A549 (cell line): Measurements from ENCODE around the gene R3HDM2. TPM values are rescaled to one million over a fixed set of nuclear protein-coding genes. Genes with fewer than 3 reads are reported as not detected.

ENCODE experiments used
- ATAC-seq, 2 experiments: fragments of 200-7000 bp in 1 of 2; fragments of >200 bp in 1 of 2; cut with Nextera tagmentation in 1 of 2; cut with Tn5 transposase in 1 of 2; 3 replicates each; pipeline versions ENCODE4 v1.8.0 to v1.9.1; 2018 to 2020; ENCODE audit warnings: mild to moderate bottlenecking in 1 of 2, moderate library complexity in 1 of 2
- CTCF ChIA-PET: fragments of 300-600 bp; sonication (Branson Sonifier 250); formaldehyde crosslinking; extraction: SDS; loops from one replicate; lab custom pipeline; 2021; ENCODE audit warnings: antibody characterized with exemption, inconsistent platforms; lab: Yijun Ruan, JAX
- POLR2A ChIA-PET: fragments of 350-600 bp; formaldehyde crosslinking; extraction: SDS; loops from one replicate; lab custom pipeline; 2021; ENCODE audit warnings: antibody characterized with exemption, inconsistent platforms; lab: Yijun Ruan, JAX
- DNase-seq, 2 experiments: peaks; one replicate each; pipeline versions ENCODE4 v3.0.0 to v3.0.0-alpha.2; 2011 to 2016; ENCODE audit warnings: low read depth in 1 of 2, low spot score in 1 of 2
- FAIRE-seq: peaks from 2 replicates; lab custom pipeline; 2011; peaks lifted over from hg19 to GRCh38; lab: Jason Lieb, UNC
- H3K27ac ChIP-seq, 2 experiments: fragments of >200 bp; sonication (Bioruptor Twin); formaldehyde crosslinking; 3 replicates each; pipeline ENCODE4 v1.5.1; 2016 to 2017
- H3K4me1 ChIP-seq: fragments of >200 bp; sonication (Bioruptor Twin); formaldehyde crosslinking; 3 replicates; pipeline ENCODE4 v1.6.1; 2016
- H3K4me2 ChIP-seq: fragments of >200 bp; sonication (Bioruptor Twin); formaldehyde crosslinking; 3 replicates; pipeline ENCODE4 v1.6.1; 2016
- H3K4me3 ChIP-seq: fragments of >200 bp; sonication (Bioruptor Twin); formaldehyde crosslinking; 3 replicates; pipeline ENCODE4 v1.5.1; 2016
- H3K9me3 ChIP-seq: fragments of >200 bp; sonication (Bioruptor Twin); formaldehyde crosslinking; 3 replicates; pipeline ENCODE4 v1.6.1; 2016
- CEBPB ChIP-seq, 2 experiments: fragments of >200 bp in 1 of 2; sonication (Bioruptor Twin) in 1 of 2; formaldehyde crosslinking in 1 of 2; IDR thresholded peaks; 2 replicates each; pipeline ENCODE4 v1.6.1; 2012 to 2016
- CHD2 ChIP-seq: fragments of 150-350 bp; IDR thresholded peaks from 2 replicates; pipeline ENCODE4 v1.6.1; 2014; ENCODE audit warnings: low read length; ENCODE audit not compliant: partially characterized antibody
- CHD4 ChIP-seq: fragments of 200-600 bp; sonication (generic); IDR thresholded peaks from 2 replicates; pipeline ENCODE4 v1.6.1; 2016; ENCODE audit warnings: antibody characterized with exemption, mild to moderate bottlenecking, borderline replicate concordance
- EHF ChIP-seq: fragments of 250-450 bp; sonication (Bioruptor Pico); IDR thresholded peaks from 2 replicates; pipeline ENCODE4 v1.5.0; 2020; ENCODE audit warnings: mild to moderate bottlenecking
- FOSB ChIP-seq: fragments of 250-450 bp; sonication (Bioruptor Pico); IDR thresholded peaks from 2 replicates; pipeline ENCODE4 v1.5.0; 2020; ENCODE audit warnings: mild to moderate bottlenecking, moderate library complexity
- FOSL2 ChIP-seq, 2 experiments: fragments of 450-650 bp in 1 of 2; fragments of >200 bp in 1 of 2; sonication (Bioruptor Twin) in 1 of 2; formaldehyde crosslinking; IDR thresholded peaks; 2 replicates each; pipeline versions ENCODE4 v1.5.0 to v1.6.1; 2016 to 2020; ENCODE audit warnings: mild to moderate bottlenecking in 1 of 2, moderate library complexity in 1 of 2
- HEYL ChIP-seq: fragments of 250-450 bp; sonication (Bioruptor Pico); IDR thresholded peaks from 2 replicates; pipeline ENCODE4 v1.8.0; 2021; ENCODE audit warnings: mild to moderate bottlenecking, moderate library complexity
- JUNB ChIP-seq: fragments of >200 bp; sonication (Bioruptor Twin); formaldehyde crosslinking; IDR thresholded peaks from 2 replicates; pipeline ENCODE4 v1.6.1; 2016
- MYC ChIP-seq: IDR thresholded peaks from 2 replicates; pipeline ENCODE4 v1.6.1; 2012; ENCODE audit warnings: mild to moderate bottlenecking, inconsistent platforms, low read length, improper control_type of control experiment, borderline replicate concordance
- NPAS2 ChIP-seq: fragments of 250-450 bp; sonication (Bioruptor Pico); IDR thresholded peaks from 2 replicates; pipeline ENCODE4 v1.8.0; 2022; ENCODE audit warnings: mild to moderate bottlenecking, moderate library complexity, borderline replicate concordance
- POLR2A ChIP-seq: IDR thresholded peaks from 2 replicates; pipeline ENCODE4 v1.6.1; 2012; ENCODE audit warnings: mild to moderate bottlenecking, low read length
- POLR2AphosphoS2 ChIP-seq: conservative IDR thresholded peaks from 2 replicates; pipeline ENCODE4 v1.6.1; 2012; ENCODE audit warnings: low read length, improper control_type of control experiment, inconsistent platforms
- RAD21 ChIP-seq, 2 experiments: fragments of >200 bp in 1 of 2; sonication (Bioruptor Twin) in 1 of 2; formaldehyde crosslinking in 1 of 2; IDR thresholded peaks in 1 of 2; conservative IDR thresholded peaks in 1 of 2; 2 replicates in 1 of 2; 3 replicates in 1 of 2; pipeline ENCODE4 v1.6.1; 2012 to 2018; ENCODE audit warnings: inconsistent platforms in 1 of 2
- RARB ChIP-seq: fragments of 250-450 bp; sonication (Bioruptor Pico); IDR thresholded peaks from 2 replicates; pipeline ENCODE4 v1.8.0; 2021; ENCODE audit warnings: mild to moderate bottlenecking, moderate library complexity
- RCOR1 ChIP-seq: fragments of 150-350 bp; IDR thresholded peaks from 2 replicates; pipeline ENCODE4 v1.6.1; 2014; ENCODE audit warnings: antibody characterized with exemption, low read length, low read depth
- RFX5 ChIP-seq: fragments of 450-650 bp; IDR thresholded peaks from 2 replicates; pipeline ENCODE4 v1.7.1; 2014; ENCODE audit warnings: antibody characterized with exemption, mild to moderate bottlenecking, moderate library complexity
- SREBF2 ChIP-seq: fragments of 450-650 bp; IDR thresholded peaks from 2 replicates; pipeline ENCODE4 v1.6.1; 2014; ENCODE audit warnings: mild to moderate bottlenecking, moderate library complexity
- TFCP2L1 ChIP-seq: fragments of 250-450 bp; sonication (Bioruptor Pico); IDR thresholded peaks from 2 replicates; pipeline ENCODE4 v1.5.0; 2021; ENCODE audit warnings: mild to moderate bottlenecking
- ZNF302 ChIP-seq: fragments of 250-450 bp; sonication (Bioruptor Pico); IDR thresholded peaks from 2 replicates; pipeline ENCODE4 v1.9.0; 2021; ENCODE audit warnings: inconsistent platforms, mild to moderate bottlenecking, moderate library complexity
- WGBS: methylation state at CpG from one replicate; pipeline ENCODE4 v1.1.6; 2017; ENCODE audit errors: missing lambda C conversion rate; 5-methylcytosine and 5-hydroxymethylcytosine counted together
- polyA plus RNA-seq, 4 experiments: library from polyadenylated mRNA; depleted of rRNA in 3 of 4; stranded (reverse); fragments of >200 nt; fragmentation: RNase III in 1 of 4; extraction: RNeasy Plus Mini Kit Qiagen cat#74134 plus additional on column Dnase treatment in 1 of 4; gene quantifications; 2 replicates in 3 of 4; 3 replicates in 1 of 4; pipeline ENCODE4 v1.2.3, GENCODE V29; 2011 to 2017
- TF ChIP-seq, protein P1 (sequence below): IDR thresholded peaks from 2 replicates; pipeline ENCODE4 v1.6.1; 2012; ENCODE audit warnings: low read depth, borderline replicate concordance
- TF ChIP-seq, protein P2 (sequence below): fragments of 250-450 bp; sonication (Bioruptor Pico); IDR thresholded peaks from 2 replicates; pipeline ENCODE4 v1.5.0; 2020; ENCODE audit warnings: low read depth, mild to moderate bottlenecking, moderate library complexity
- TF ChIP-seq, protein P3 (sequence below): IDR thresholded peaks from 2 replicates; pipeline ENCODE4 v1.6.1; 2012
- TF ChIP-seq, protein P4 (sequence below): IDR thresholded peaks from 2 replicates; pipeline ENCODE4 v1.6.1; 2012
- TF ChIP-seq, protein P5 (sequence below): fragments of 250-450 bp; sonication (Bioruptor Pico); IDR thresholded peaks from 2 replicates; pipeline ENCODE4 v1.5.0; 2021; ENCODE audit warnings: mild to moderate bottlenecking, moderate library complexity, borderline replicate concordance

The R3HDM2 gene
- polyA plus RNA-seq, 2 of the 4 experiments (the other 2 are of a cell fraction): 14.0 to 30.6 TPM

DNA sequence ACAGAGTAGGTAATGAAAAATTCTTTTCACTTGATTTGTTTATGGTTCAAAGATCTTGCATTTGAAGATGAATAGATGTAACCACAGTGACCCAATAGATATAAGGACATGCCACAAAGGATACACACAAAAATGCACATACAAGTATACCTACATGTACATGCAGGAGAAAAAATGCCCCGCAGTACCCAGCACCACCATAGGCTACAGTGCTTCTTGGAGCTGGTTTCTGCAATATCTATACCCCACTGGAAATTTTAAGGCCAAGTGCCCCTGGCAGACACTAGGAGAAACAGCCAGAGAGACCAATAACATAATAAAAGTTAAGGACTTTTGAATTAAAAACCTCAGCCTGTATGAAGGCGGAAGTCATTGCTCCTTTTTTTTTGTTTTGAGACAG lies 167.7 kb downstream of the R3HDM2 start (continued):
- TF ChIP-seq RAD21 (conservative IDR thresholded peaks at IDR 0.05 in 1 of 2, IDR thresholded peaks at IDR 0.05 in 1 of 2): no peak
- no peak for TF ChIP-seq MYC
- no peak for TF ChIP-seq TFCP2L1 (CRISPR knock-in tag)
- no peak for TF ChIP-seq CHD4
- TF ChIP-seq, protein P1, sequence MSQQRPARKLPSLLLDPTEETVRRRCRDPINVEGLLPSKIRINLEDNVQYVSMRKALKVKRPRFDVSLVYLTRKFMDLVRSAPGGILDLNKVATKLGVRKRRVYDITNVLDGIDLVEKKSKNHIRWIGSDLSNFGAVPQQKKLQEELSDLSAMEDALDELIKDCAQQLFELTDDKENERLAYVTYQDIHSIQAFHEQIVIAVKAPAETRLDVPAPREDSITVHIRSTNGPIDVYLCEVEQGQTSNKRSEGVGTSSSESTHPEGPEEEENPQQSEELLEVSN: no peak
- TF ChIP-seq, protein P2, sequence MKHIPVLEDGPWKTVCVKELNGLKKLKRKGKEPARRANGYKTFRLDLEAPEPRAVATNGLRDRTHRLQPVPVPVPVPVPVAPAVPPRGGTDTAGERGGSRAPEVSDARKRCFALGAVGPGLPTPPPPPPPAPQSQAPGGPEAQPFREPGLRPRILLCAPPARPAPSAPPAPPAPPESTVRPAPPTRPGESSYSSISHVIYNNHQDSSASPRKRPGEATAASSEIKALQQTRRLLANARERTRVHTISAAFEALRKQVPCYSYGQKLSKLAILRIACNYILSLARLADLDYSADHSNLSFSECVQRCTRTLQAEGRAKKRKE (CRISPR knock-in tag): no peak
- TF ChIP-seq POLR2AphosphoS2: no peak
- no peak for TF ChIP-seq HEYL
- TF ChIP-seq FOSB: no peak
- TF ChIP-seq, protein P3, sequence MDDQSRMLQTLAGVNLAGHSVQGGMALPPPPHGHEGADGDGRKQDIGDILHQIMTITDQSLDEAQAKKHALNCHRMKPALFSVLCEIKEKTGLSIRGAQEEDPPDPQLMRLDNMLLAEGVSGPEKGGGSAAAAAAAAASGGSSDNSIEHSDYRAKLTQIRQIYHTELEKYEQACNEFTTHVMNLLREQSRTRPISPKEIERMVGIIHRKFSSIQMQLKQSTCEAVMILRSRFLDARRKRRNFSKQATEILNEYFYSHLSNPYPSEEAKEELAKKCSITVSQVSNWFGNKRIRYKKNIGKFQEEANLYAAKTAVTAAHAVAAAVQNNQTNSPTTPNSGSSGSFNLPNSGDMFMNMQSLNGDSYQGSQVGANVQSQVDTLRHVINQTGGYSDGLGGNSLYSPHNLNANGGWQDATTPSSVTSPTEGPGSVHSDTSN: no peak
- TF ChIP-seq CEBPB (IDR thresholded peaks at IDR 0.05): no peak
- TF ChIP-seq JUNB: no peak
- TF ChIP-seq NPAS2 (CRISPR knock-in tag): no peak
- no peak for TF ChIP-seq SREBF2

DNA sequence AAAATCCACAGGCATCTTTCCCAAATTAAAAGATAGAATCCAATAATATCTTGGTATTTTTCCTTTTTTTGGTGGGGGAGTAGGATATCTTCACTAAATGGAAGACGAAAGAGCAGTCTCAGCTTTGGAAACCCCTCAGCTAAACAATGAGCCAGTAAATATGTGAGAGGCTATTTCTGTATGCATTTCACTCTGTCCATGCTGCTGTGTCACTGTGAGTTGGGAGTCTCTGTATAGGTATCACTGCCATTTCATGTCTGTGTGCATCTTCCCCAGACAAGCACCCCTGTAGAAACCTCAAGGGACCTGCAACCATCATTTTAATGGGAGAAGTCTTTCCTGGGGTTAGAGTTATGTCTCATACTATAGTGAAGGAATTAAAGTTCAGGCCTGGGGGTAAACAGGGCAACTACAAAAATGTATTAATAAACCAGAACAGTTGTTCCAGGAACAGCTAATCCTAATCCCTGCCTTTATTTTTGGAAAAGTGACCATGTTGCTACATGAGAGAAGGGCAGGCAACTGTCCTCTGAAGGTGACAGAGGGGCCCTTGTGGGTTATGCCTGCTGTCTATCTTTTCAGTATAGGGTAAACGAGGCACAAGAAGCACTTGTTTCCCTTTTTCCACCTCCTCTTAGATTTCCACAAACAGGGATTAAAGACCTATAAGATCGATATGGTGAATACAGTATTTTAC lies 168.6 kb downstream of the R3HDM2 start:
- CTCF ChIA-PET: interaction anchor here (0.7 to 18.3 kb wide), 10 partner anchors 14 to 204 kb away, joined by 3 to 316 read pairs (median 4); partner anchors contain the start of genes GLI1, INHBE and STAC3
- WGBS: 68% methylated on average over 3 of the region's 3 CpGs
- Histone ChIP-seq H3K4me3 (no peak overlapping the region), H3K4me2 (no peak overlapping the region)
- TF ChIP-seq RCOR1 (no peak), RARB (CRISPR knock-in tag) (no peak), FOSL2 (IDR thresholded peaks at IDR 0.05) (no peak), FOSL2 (CRISPR knock-in tag; IDR thresholded peaks at IDR 0.05) (no peak), CHD2 (no peak), RFX5 (no peak), POLR2A (no peak), EHF (no peak), ZNF302 (no peak), NPAS2 (CRISPR knock-in tag) (no peak)
- TF ChIP-seq, protein P4, sequence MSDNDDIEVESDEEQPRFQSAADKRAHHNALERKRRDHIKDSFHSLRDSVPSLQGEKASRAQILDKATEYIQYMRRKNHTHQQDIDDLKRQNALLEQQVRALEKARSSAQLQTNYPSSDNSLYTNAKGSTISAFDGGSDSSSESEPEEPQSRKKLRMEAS: no peak
- TF ChIP-seq, protein P5, sequence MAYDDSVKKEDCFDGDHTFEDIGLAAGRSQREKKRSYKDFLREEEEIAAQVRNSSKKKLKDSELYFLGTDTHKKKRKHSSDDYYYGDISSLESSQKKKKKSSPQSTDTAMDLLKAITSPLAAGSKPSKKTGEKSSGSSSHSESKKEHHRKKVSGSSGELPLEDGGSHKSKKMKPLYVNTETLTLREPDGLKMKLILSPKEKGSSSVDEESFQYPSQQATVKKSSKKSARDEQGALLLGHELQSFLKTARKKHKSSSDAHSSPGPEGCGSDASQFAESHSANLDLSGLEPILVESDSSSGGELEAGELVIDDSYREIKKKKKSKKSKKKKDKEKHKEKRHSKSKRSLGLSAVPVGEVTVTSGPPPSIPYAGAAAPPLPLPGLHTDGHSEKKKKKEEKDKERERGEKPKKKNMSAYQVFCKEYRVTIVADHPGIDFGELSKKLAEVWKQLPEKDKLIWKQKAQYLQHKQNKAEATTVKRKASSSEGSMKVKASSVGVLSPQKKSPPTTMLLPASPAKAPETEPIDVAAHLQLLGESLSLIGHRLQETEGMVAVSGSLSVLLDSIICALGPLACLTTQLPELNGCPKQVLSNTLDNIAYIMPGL (CRISPR knock-in tag): no peak
- TF ChIP-seq, all 56 proteins: peak for 0
- Histone ChIP-seq H3K4me1 (0 out of 3 replicates have a peak, but pooled peaks cover 3% of the 10 kb centered on the region), H3K27ac (no peak overlapping the region), H3K9me3 (no peaks in the 10 kb centered on the region)
- ATAC-seq (no peak), DNase-seq (no peak), FAIRE-seq (no peak)
- POLR2A ChIA-PET: no interaction called here
